HG03280 (cell line): ENCODE results near the gene HTRA3.

ENCODE experiments used
- ATAC-seq: cut with Tn5 transposase; IDR thresholded peaks from one replicate; pipeline ENCODE4 v1.9.1; 2021; ENCODE audit warnings: mild to moderate bottlenecking, moderate library complexity; ENCODE audit not compliant: unreplicated experiment

The HTRA3 gene

GRCh38 chr4:8265171-8265929 lies 4.2 kb upstream of the HTRA3 start:
- no peak for ATAC-seq

GRCh38 chr4:8266088-8266487 lies 3.5 kb upstream of the HTRA3 start:
- no peak for ATAC-seq

GRCh38 chr4:8266508-8266907 lies 3.0 kb upstream of the HTRA3 start:
- ATAC-seq, result no peak

- ATAC-seq, result no peak
Measured at GRCh38 chr4:8267077-8267476, 2.5 kb upstream of the HTRA3 start.

GRCh38 chr4:8268211-8268610 lies 1.3 kb upstream of the HTRA3 start:
- no peak for ATAC-seq

- ATAC-seq, result no peak
Measured at GRCh38 chr4:8268901-8269534, 536 bp upstream of the HTRA3 start.

GRCh38 chr4:8270418-8270771 lies 841 bp downstream of the HTRA3 start:
- no peak for ATAC-seq

GRCh38 chr4:8270912-8271815 lies 1.6 kb downstream of the HTRA3 start:
- no peak for ATAC-seq

GRCh38 chr4:8271821-8272220 lies 2.3 kb downstream of the HTRA3 start:
- no peak for ATAC-seq

- no peak for ATAC-seq
Measured at GRCh38 chr4:8272472-8273428, 3.2 kb downstream of the HTRA3 start.

GRCh38 chr4:8273450-8273849 lies 3.9 kb downstream of the HTRA3 start:
- no peak for ATAC-seq

- no peak for ATAC-seq
Measured at GRCh38 chr4:8274066-8274652, 4.6 kb downstream of the HTRA3 start.

- no peak for ATAC-seq
Measured at GRCh38 chr4:8274765-8275547, 5.4 kb downstream of the HTRA3 start.

- ATAC-seq, result no peak
Measured at GRCh38 chr4:8275548-8275910, 6.0 kb downstream of the HTRA3 start.

GRCh38 chr4:8276358-8277240 lies 7.0 kb downstream of the HTRA3 start:
- no peak for ATAC-seq

GRCh38 chr4:8277356-8278008 lies 7.9 kb downstream of the HTRA3 start:
- no peak for ATAC-seq

GRCh38 chr4:8278009-8278395 lies 8.4 kb downstream of the HTRA3 start:
- ATAC-seq, result no peak
